Lower leg skin (tissue), 4 donors: ENCODE measurements around the gene ADAMTS17. TPM values are rescaled to one million over a fixed set of nuclear protein-coding genes. Genes with fewer than 3 reads are reported as not detected.

ENCODE experiments used
- DNase-seq, 2 donors: peaks; one replicate each; pipeline ENCODE4 v3.0.0-alpha.2; 2019; ENCODE audit warnings: low spot score in 2 of 2
- H3K4me3 ChIP-seq: fragments of 200-600 bp; sonication (generic); 2 replicates; pipeline ENCODE4 v1.5.1; 2017; ENCODE audit warnings: mild to moderate bottlenecking, low read depth; ENCODE audit not compliant: poor library complexity, severe bottlenecking
- CTCF ChIP-seq, 3 donors: fragments of 450-650 bp; IDR thresholded peaks; one replicate each; pipeline ENCODE4 v1.5.1; 2016; ENCODE audit warnings: antibody characterized with exemption in 3 of 3, mild to moderate bottlenecking in 3 of 3, moderate library complexity in 2 of 3
- POLR2A ChIP-seq, 2 donors: fragments of 450-650 bp; IDR thresholded peaks; one replicate each; pipeline ENCODE4 v1.6.1; 2016 to 2017; ENCODE audit warnings: antibody characterized with exemption in 2 of 2, mild to moderate bottlenecking in 1 of 2, moderate library complexity in 1 of 2
- WGBS, 2 donors: methylation state at CpG; one replicate each; pipeline ENCODE4 v1.1.5; 2018; 5-methylcytosine and 5-hydroxymethylcytosine counted together
- intact Hi-C: fragments of 100-400 bp; cut with DNase I; formaldehyde crosslinking; loops from one replicate; pipeline ENCODE4 v1.15.0; 2023; ENCODE audit warnings: low total_unique reads
- total RNA-seq, 4 donors: library from RNA; depleted of rRNA; stranded (reverse); fragments of >200 nt; gene quantifications; one replicate each; pipeline ENCODE4 v1.1.0, GENCODE V29; 2016

The ADAMTS17 gene
- total RNA-seq, 4 donors from 2014 or later, result 3.5 to 7.8 (median 3.9) TPM

- no peak for DNase-seq
- intact Hi-C loops, result no loop called here
Observed at GRCh38 chr15:100254285-100254684, 87.5 kb downstream of the ADAMTS17 start.

GRCh38 chr15:100253640-100254039 is 88.1 kb downstream of the ADAMTS17 start:
- 76 to 86% methylated on average over 1 of the region's 1 CpG for WGBS, 2 donors
- DNase-seq, result peak in 1 of 2 donors; percentile 59
- no peak overlapping the region for H3K4me3 ChIP-seq
- TF ChIP-seq POLR2A (IDR thresholded peaks at IDR 0.05), result no peak
- TF ChIP-seq CTCF (IDR thresholded peaks at IDR 0.05), result no peak
- intact Hi-C loops, result no loop called here

More at GRCh38 chr15:100254285-100254684, 87.5 kb downstream of the ADAMTS17 start:
- TF ChIP-seq POLR2A (IDR thresholded peaks at IDR 0.05) (no peak), CTCF (IDR thresholded peaks at IDR 0.05) (no peak)
- WGBS, 2 donors, result 70 to 77% methylated on average over 5 of the region's 5 CpGs
- no peak overlapping the region for H3K4me3 ChIP-seq

DNA sequence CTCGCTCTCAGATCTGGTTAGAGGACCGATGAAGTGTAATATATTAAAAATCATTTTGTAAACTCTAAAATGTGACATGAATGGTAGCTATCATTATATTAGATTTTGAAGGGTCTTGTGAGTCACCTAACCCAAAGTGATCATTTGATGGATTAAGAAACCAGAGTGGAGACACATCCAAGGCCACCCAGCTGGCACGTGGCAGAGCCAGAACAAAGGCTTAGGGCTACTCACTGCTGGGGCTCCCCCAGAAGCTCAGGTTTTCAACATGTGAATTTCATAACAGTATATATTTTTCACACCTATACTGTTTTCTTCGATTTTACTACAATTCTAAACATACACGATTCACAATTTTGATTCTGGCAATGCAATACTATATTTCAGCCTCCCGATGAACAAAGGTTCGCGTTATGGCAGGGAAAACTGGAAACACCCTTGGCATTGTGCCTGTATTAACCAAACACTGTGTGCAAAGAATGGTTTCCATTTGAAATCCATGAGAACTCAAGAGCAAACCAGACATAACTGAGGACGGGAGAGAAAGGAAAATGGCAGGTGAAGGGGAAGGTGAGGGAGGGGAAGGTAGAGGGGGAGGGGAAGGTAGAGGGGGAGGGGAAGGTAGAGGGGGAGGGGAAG is 88.9 kb downstream of the ADAMTS17 start:
- TF ChIP-seq CTCF (IDR thresholded peaks at IDR 0.05) (no peak), POLR2A (IDR thresholded peaks at IDR 0.05) (no peak)
- 55 to 56% methylated on average over 9 of the region's 9 CpGs for WGBS, 2 donors
- H3K4me3 ChIP-seq, result no peak overlapping the region
- intact Hi-C loops, result no loop called here
- peak in 1 of 2 donors; percentile 62 for DNase-seq

- peak in 1 of 2 donors; percentile 60 for DNase-seq
- H3K4me3 ChIP-seq, result no peak overlapping the region
- TF ChIP-seq CTCF (IDR thresholded peaks at IDR 0.05), result no peak
- no peak for TF ChIP-seq POLR2A (IDR thresholded peaks at IDR 0.05)
- intact Hi-C loops, result no loop called here
- 84 to 87% methylated on average over 9 of the region's 9 CpGs for WGBS, 2 donors
Observed at GRCh38 chr15:100252359-100252758, 89.4 kb downstream of the ADAMTS17 start.

DNA sequence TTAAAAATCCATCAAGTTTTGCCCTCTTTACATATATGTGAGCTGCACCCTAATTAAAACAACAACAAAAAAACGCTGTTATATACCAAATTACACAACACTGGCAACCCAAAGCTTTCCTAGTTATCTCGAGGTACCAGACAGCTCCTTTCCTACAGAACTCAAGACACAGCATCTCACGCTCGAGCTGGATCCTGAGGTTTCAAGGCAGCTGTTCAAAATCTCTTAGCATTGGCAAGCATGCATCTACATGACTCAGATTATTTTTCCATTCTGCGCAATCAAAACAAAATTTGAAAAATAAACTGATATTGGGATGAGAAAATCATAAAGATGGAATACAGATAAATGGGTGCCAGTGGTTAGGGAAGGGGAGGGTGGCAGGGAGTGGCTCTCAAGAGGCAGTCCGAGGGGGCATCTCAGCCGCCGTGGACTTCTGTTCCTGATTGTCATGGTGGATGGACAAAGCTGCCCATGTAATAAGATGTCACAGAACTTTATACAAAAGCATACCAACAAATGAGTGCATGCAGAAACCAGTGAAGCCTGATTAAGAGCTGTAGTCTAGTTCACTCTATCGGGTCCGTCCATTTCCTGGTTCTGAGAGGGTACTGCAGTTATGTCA is 91.5 kb downstream of the ADAMTS17 start:
- H3K4me3 ChIP-seq, result no peak overlapping the region
- intact Hi-C loops, result no loop called here
- 34 to 44% methylated on average over 10 of the region's 10 CpGs for WGBS, 2 donors
- DNase-seq, result peak in 1 of 2 donors; percentile 83
- TF ChIP-seq CTCF (IDR thresholded peaks at IDR 0.05) (no peak), POLR2A (IDR thresholded peaks at IDR 0.05) (no peak)
